Esophagus squamous epithelium (tissue), 5 donors: Measurements from ENCODE around the gene ENDOU. TPM values are rescaled to one million over a fixed set of nuclear protein-coding genes. Genes with fewer than 3 reads are reported as not detected.

Source experiments
- DNase-seq: peaks from one replicate; lab custom pipeline; 2025; lab: John Stamatoyannopoulos, UW
- H3K27ac ChIP-seq, 4 donors: fragments of 200-600 bp; sonication (generic); one replicate each; pipeline ENCODE4 v1.5.1; 2016 to 2019; ENCODE audit warnings: mild to moderate bottlenecking in 1 of 4
- H3K27me3 ChIP-seq, 4 donors: fragments of 200-600 bp; sonication (generic); 1 replicate in 3 of 4; 2 replicates in 1 of 4; pipeline versions ENCODE4 v1.5.1 to v1.6.0; 2017 to 2021; ENCODE audit warnings: antibody characterized with exemption in 1 of 4
- H3K36me3 ChIP-seq, 3 donors: fragments of 200-600 bp; sonication (generic); one replicate each; pipeline ENCODE4 v1.5.1; 2016 to 2019
- H3K4me1 ChIP-seq, 3 donors: fragments of 200-600 bp; sonication (generic); one replicate each; pipeline ENCODE4 v1.5.1; 2017 to 2019
- H3K4me3 ChIP-seq, 4 donors: fragments of 200-600 bp; sonication (generic); 1 replicate in 3 of 4; 2 replicates in 1 of 4; pipeline ENCODE4 v1.5.1; 2016 to 2019; ENCODE audit warnings: mild to moderate bottlenecking in 2 of 4, moderate library complexity in 1 of 4
- H3K9me3 ChIP-seq, 3 donors: fragments of 200-600 bp; sonication (generic); one replicate each; pipeline ENCODE4 v1.5.1; 2016 to 2019
- POLR2A ChIP-seq, 4 donors: fragments of 450-650 bp; IDR thresholded peaks; one replicate each; pipeline ENCODE4 v1.6.1; 2017; ENCODE audit warnings: antibody characterized with exemption in 4 of 4, mild to moderate bottlenecking in 4 of 4, moderate library complexity in 3 of 4
- WGBS, 2 donors: methylation state at CpG; one replicate each; pipeline ENCODE4 v1.1.5; 2018; 5-methylcytosine and 5-hydroxymethylcytosine counted together
- intact Hi-C: fragments of 100-400 bp; cut with DNase I; formaldehyde crosslinking; loops from one replicate; pipeline ENCODE4 v1.15.0; 2022
- total RNA-seq, 4 donors: library from RNA; depleted of rRNA; stranded (reverse); fragments of >200 nt; gene quantifications; one replicate each; pipeline ENCODE4 v1.1.0, GENCODE V29; 2016
- TF ChIP-seq, protein P1 (sequence below), 6 experiments: fragments of 450-650 bp in 4 of 6; fragments of 200-600 bp in 2 of 6; sonication (generic) in 2 of 6; IDR thresholded peaks; one replicate each; pipeline ENCODE4 v1.5.1; 2016 to 2019; ENCODE audit warnings: antibody characterized with exemption in 6 of 6, mild to moderate bottlenecking in 4 of 6, moderate library complexity in 4 of 6
- donor health status: DM: yes; HTN: yes; CAD: no.

The ENDOU gene
- total RNA-seq, 4 donors from 2014 or later, result 39.8 to 112 (median 46.3) TPM

DNA sequence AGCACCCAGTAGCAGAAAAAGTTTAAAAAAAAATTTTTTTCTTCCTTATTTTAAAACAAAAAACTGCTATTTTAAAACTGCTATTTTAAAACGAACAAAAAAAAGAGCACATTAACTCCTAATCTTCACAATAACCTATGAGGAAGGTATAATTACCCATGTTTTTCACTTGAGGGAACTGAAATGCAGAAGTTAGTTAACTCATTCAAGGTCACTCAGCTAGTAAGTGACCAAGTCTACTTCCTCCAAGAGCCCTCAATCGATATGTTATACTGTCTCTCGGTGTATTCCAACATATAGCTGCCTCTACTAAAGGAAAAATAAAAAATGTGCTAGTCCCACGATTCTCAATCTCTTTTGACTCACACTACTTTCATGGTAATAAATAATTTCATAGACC is 27.2 kb downstream of the ENDOU start:
- H3K4me1 ChIP-seq, result peaks cover 0 to under 1% (median 0%) of the 10 kb centered on the region in 3 donors
- intact Hi-C loops, result no loop called here
- WGBS, 2 donors, result 80% methylated on average over 4 of the region's 4 CpGs
- TF ChIP-seq, protein P1, sequence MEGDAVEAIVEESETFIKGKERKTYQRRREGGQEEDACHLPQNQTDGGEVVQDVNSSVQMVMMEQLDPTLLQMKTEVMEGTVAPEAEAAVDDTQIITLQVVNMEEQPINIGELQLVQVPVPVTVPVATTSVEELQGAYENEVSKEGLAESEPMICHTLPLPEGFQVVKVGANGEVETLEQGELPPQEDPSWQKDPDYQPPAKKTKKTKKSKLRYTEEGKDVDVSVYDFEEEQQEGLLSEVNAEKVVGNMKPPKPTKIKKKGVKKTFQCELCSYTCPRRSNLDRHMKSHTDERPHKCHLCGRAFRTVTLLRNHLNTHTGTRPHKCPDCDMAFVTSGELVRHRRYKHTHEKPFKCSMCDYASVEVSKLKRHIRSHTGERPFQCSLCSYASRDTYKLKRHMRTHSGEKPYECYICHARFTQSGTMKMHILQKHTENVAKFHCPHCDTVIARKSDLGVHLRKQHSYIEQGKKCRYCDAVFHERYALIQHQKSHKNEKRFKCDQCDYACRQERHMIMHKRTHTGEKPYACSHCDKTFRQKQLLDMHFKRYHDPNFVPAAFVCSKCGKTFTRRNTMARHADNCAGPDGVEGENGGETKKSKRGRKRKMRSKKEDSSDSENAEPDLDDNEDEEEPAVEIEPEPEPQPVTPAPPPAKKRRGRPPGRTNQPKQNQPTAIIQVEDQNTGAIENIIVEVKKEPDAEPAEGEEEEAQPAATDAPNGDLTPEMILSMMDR (IDR thresholded peaks at IDR 0.05), result no peak
- peaks cover 0 to 68% (median 6%) of the 10 kb centered on the region in 3 donors for H3K36me3 ChIP-seq
- H3K4me3 ChIP-seq, result no peak overlapping the region
- H3K27ac ChIP-seq, result no peak overlapping the region
- H3K27me3 ChIP-seq, result no peaks in the 10 kb centered on the region
- DNase-seq, result no peak
- no peaks in the 10 kb centered on the region for H3K9me3 ChIP-seq

DNA sequence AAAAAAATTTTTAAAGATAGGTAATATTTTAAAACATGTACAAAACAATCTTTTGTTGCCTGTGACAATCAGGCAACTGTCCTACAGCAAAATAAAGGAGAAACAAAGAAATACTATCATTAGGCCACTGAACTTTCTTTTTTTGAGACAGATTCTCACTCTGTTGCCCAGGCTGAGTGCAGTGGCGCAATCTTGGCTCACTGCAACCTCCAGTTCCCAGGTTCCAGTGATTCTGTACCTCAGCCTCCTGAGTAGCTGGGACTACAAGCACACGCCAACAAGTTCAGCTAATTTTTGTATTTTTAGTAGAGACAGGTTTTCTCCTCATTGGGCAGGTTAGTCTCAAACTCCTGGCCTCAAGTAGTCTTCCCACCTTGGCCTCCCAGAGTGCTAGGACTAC is 36.1 kb downstream of the ENDOU start:
- DNase-seq, result no peak
- Histone ChIP-seq H3K4me1 (no peaks in the 10 kb centered on the region), H3K9me3 (no peaks in the 10 kb centered on the region), H3K4me3 (no peak overlapping the region), H3K36me3 (peaks cover 0 to 82% (median 0%) of the 10 kb centered on the region in 3 donors), H3K27ac (no peak overlapping the region), H3K27me3 (no peaks in the 10 kb centered on the region)
- TF ChIP-seq POLR2A (IDR thresholded peaks at IDR 0.05), result no peak
- TF ChIP-seq, protein P1 (IDR thresholded peaks at IDR 0.05), result no peak
- WGBS, 2 donors, result 94 to 98% methylated on average over 2 of the region's 2 CpGs
- intact Hi-C loops, result no loop called here

DNA sequence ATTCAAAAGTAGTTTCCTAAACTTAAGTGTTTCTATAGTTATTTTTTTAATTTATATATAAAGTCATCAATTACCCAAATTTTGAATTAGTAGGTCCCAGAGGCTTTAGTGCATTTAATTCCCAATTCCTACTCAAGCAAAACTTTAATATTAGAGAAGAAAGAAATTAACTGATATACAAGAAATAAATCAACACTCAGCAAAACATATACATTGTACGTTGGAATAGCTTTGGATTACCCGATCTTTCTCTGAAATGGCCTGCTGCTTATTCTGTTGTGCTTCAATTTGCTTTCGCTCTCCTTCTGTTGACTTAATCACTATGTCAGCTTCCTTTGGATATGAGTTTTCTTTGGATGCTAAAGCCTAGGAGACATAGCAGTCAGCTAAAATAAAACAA is 37.7 kb downstream of the ENDOU start:
- TF ChIP-seq, protein P1 (IDR thresholded peaks at IDR 0.05), result no peak
- no peak for TF ChIP-seq POLR2A (IDR thresholded peaks at IDR 0.05)
- 62 to 67% methylated on average over 3 of the region's 3 CpGs for WGBS, 2 donors
- no peaks in the 10 kb centered on the region for H3K27me3 ChIP-seq
- H3K4me3 ChIP-seq, result no peak overlapping the region
- no peak for DNase-seq
- H3K9me3 ChIP-seq, result no peaks in the 10 kb centered on the region
- no peak overlapping the region for H3K27ac ChIP-seq
- H3K4me1 ChIP-seq, result no peaks in the 10 kb centered on the region
- H3K36me3 ChIP-seq, result peaks cover 0 to 76% (median 0%) of the 10 kb centered on the region in 3 donors
- intact Hi-C loops, result no loop called here

DNA sequence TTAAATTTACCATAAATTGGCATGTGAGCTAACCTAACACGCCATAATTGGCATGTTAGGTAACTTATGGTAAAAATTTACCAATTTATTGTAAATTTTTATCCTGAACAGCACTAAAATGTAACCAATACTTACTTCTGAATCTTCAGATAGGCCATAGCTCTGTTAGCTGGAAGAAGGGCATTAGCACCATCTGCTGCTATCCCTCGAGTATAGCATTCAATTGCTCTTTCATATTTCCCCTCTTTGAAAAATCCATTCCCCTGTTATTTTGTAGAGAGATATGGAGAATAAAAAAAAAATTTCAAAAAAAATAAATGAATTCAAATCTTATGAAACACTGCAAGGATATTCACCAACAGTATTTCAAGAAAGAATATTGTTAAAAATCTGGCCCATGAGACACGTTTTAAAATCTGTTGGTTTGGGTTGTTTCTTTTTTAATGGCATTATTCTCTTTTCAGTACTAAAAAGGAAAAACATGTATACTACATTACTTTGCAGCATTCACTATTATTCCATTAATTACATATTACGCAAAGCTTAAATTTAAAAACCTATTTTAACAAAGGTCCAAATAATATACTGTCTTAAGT is 38.5 kb downstream of the ENDOU start:
- intact Hi-C loops, result no loop called here
- 71 to 77% methylated on average over 4 of the region's 4 CpGs for WGBS, 2 donors
- no peaks in the 10 kb centered on the region for H3K4me1 ChIP-seq
- peaks cover 0 to 75% (median 0%) of the 10 kb centered on the region in 3 donors for H3K36me3 ChIP-seq
- H3K27ac ChIP-seq, result no peak overlapping the region
- no peaks in the 10 kb centered on the region for H3K27me3 ChIP-seq
- DNase-seq, result no peak
- no peaks in the 10 kb centered on the region for H3K9me3 ChIP-seq
- no peak overlapping the region for H3K4me3 ChIP-seq
- TF ChIP-seq, protein P1 (IDR thresholded peaks at IDR 0.05), result peak in 5 of 6 experiments; percentile 33 to 60 (median 38)
- TF ChIP-seq POLR2A (IDR thresholded peaks at IDR 0.05), result no peak

DNA sequence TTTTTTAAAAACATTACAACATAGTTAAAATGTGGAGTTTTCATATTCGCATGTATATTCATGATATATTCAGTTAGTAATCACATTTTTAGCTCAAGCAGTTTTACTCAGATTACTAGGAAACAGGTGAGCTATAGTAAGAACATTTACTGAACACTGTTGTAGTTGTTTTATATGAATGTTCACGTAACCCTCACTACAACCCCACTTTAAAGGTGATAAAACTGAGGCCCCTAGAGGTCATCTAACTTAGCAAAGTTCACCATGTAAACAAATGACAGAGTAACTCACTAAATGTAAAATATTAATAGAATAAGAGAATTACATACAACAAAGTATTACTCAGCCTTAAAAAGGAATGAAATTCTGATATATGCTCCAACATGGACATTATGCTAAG is 45.5 kb downstream of the ENDOU start:
- WGBS, 2 donors, result 92 to 96% methylated on average over 2 of the region's 2 CpGs

More for the DNA sequence above, 45.5 kb downstream of the ENDOU start:
- no peaks in the 10 kb centered on the region for H3K27me3 ChIP-seq
- no peak overlapping the region for H3K4me3 ChIP-seq
- TF ChIP-seq POLR2A (IDR thresholded peaks at IDR 0.05), result no peak
- TF ChIP-seq, protein P1 (IDR thresholded peaks at IDR 0.05), result no peak
- intact Hi-C loops, result no loop called here
- DNase-seq, result no peak
- no peaks in the 10 kb centered on the region for H3K9me3 ChIP-seq
- H3K4me1 ChIP-seq, result no peaks in the 10 kb centered on the region
- H3K36me3 ChIP-seq, result peaks cover 0 to 79% (median 0%) of the 10 kb centered on the region in 3 donors
- H3K27ac ChIP-seq, result no peak overlapping the region
